Calu3 (cell line): ENCODE results near the gene LUZP2. TPM values are rescaled to one million over a fixed set of nuclear protein-coding genes. Genes with fewer than 3 reads are reported as not detected.

Source experiments
- BruUV-seq: library from RNA; stranded (reverse); fragments of 400-500 nt; replicated peaks from 2 replicates; lab custom pipeline; 2021; lab: Mats Ljungman, UMichigan
- CTCF ChIA-PET: fragments of 300-600 bp; sonication (Branson Sonifier 250); formaldehyde crosslinking; loops from one replicate; lab custom pipeline; 2022; ENCODE audit warnings: antibody characterized with exemption; lab: Charles Lee
- DNase-seq: peaks from one replicate; pipeline ENCODE4 v3.0.0; 2022
- H3K27ac Mint-ChIP-seq: one replicate; pipeline ENCODE4 v1.8.0; 2022; ENCODE audit warnings: mixed read lengths; ENCODE audit not compliant: unreplicated experiment
- H3K27me3 Mint-ChIP-seq: one replicate; pipeline ENCODE4 v1.8.0; 2022; ENCODE audit warnings: mixed read lengths; ENCODE audit not compliant: unreplicated experiment
- H3K36me3 Mint-ChIP-seq: one replicate; pipeline ENCODE4 v1.8.0; 2022; ENCODE audit warnings: mild to moderate bottlenecking, moderate library complexity, mixed read lengths; ENCODE audit not compliant: insufficient read depth, unreplicated experiment
- H3K4me1 Mint-ChIP-seq: one replicate; pipeline ENCODE4 v1.8.0; 2022; ENCODE audit warnings: mild to moderate bottlenecking, low read depth, mixed read lengths; ENCODE audit not compliant: unreplicated experiment
- H3K4me3 Mint-ChIP-seq: one replicate; pipeline ENCODE4 v1.8.0; 2022; ENCODE audit warnings: mild to moderate bottlenecking, low read depth, moderate library complexity, mixed read lengths; ENCODE audit not compliant: unreplicated experiment
- H3K9me3 Mint-ChIP-seq: one replicate; pipeline ENCODE4 v1.8.0; 2022; ENCODE audit warnings: low read depth, mixed read lengths; ENCODE audit not compliant: unreplicated experiment
- CTCF ChIP-seq: fragments of 200-600 bp; IDR thresholded peaks from one replicate; pipeline ENCODE4 v1.8.0; 2022; ENCODE audit warnings: antibody characterized with exemption; ENCODE audit not compliant: unreplicated experiment
- intact Hi-C: fragments of 100-400 bp; cut with micrococcal nuclease; formaldehyde crosslinking; loops from one replicate; pipeline ENCODE4 v1.10.0; 2022; ENCODE audit not compliant: unreplicated experiment
- total RNA-seq: library from RNA; stranded (reverse); gene quantifications from 2 replicates; pipeline ENCODE4 v1.2.3, GENCODE V29; 2022

The LUZP2 gene
- total RNA-seq, 1 experiment from 2014 or later, result 0.73 TPM

- BruUV-seq, result no TSS peak
- no peak overlapping the region for H3K4me3 Mint-ChIP-seq
- intact Hi-C loops, result loop anchor here (5.0 kb wide), 1 partner anchor 65 kb away; no protein-coding TSS in a partner anchor
- DNase-seq, result no peak
- no peaks in the 10 kb centered on the region for H3K27me3 Mint-ChIP-seq
- H3K27ac Mint-ChIP-seq, result no peak overlapping the region
- peaks cover 34% of the 10 kb centered on the region for H3K4me1 Mint-ChIP-seq
- CTCF ChIA-PET, result no interaction called here
- TF ChIP-seq CTCF, result no peak
- H3K36me3 Mint-ChIP-seq, result no peaks in the 10 kb centered on the region
- H3K9me3 Mint-ChIP-seq, result no peaks in the 10 kb centered on the region
Measured at GRCh38 chr11:24592360-24592759, 95.5 kb downstream of the LUZP2 start.

GRCh38 chr11:24593332-24593731, 96.5 kb downstream of the LUZP2 start:
- no peak for DNase-seq
- BruUV-seq, result no TSS peak
- Mint-ChIP-seq H3K4me1 (peaks cover 24% of the 10 kb centered on the region), H3K27me3 (no peaks in the 10 kb centered on the region), H3K27ac (no peak overlapping the region), H3K9me3 (no peaks in the 10 kb centered on the region), H3K36me3 (no peaks in the 10 kb centered on the region), H3K4me3 (no peak overlapping the region)
- intact Hi-C loops, result loop anchor here (5.0 kb wide), 1 partner anchor 66 kb away; no protein-coding TSS in a partner anchor
- TF ChIP-seq CTCF, result no peak
- CTCF ChIA-PET, result no interaction called here

- Mint-ChIP-seq H3K4me3 (no peak overlapping the region), H3K27ac (no peak overlapping the region), H3K9me3 (no peaks in the 10 kb centered on the region), H3K4me1 (peaks cover 13% of the 10 kb centered on the region), H3K27me3 (no peaks in the 10 kb centered on the region), H3K36me3 (no peaks in the 10 kb centered on the region)
- no TSS peak for BruUV-seq
- CTCF ChIA-PET, result no interaction called here
- TF ChIP-seq CTCF, result no peak
- intact Hi-C loops, result loop anchor here (5.0 kb wide), 1 partner anchor 67 kb away; no protein-coding TSS in a partner anchor
- DNase-seq, result no peak
Measured at GRCh38 chr11:24594401-24594800, 97.5 kb downstream of the LUZP2 start.

- no peaks in the 10 kb centered on the region for H3K27me3 Mint-ChIP-seq
- intact Hi-C loops, result no loop called here
- no peak overlapping the region for H3K27ac Mint-ChIP-seq
- no TSS peak for BruUV-seq
- no peaks in the 10 kb centered on the region for H3K9me3 Mint-ChIP-seq
- no peaks in the 10 kb centered on the region for H3K4me1 Mint-ChIP-seq
- H3K4me3 Mint-ChIP-seq, result no peak overlapping the region
- no peak for DNase-seq
- no peaks in the 10 kb centered on the region for H3K36me3 Mint-ChIP-seq
- TF ChIP-seq CTCF, result no peak
- CTCF ChIA-PET, result no interaction called here
Measured at GRCh38 chr11:24598641-24599040, 101.8 kb downstream of the LUZP2 start.
